Peyer's patch (tissue), 4 donors: ENCODE results near the gene P2RX3. TPM values are rescaled to one million over a fixed set of nuclear protein-coding genes. Genes with fewer than 3 reads are reported as not detected.

ENCODE experiments used
- DNase-seq, 3 donors: peaks; one replicate each; pipeline ENCODE4 v3.0.0-alpha.2; 2017 to 2019
- H3K27ac ChIP-seq, 4 donors: fragments of 200-600 bp; sonication (generic); one replicate each; pipeline ENCODE4 v1.5.1; 2016 to 2019
- H3K27me3 ChIP-seq, 2 donors: fragments of 200-600 bp; sonication (generic); one replicate each; pipeline ENCODE4 v1.5.1; 2019
- H3K36me3 ChIP-seq, 3 donors: fragments of 200-600 bp; sonication (generic); one replicate each; pipeline ENCODE4 v1.5.1; 2016 to 2019
- H3K4me1 ChIP-seq, 4 donors: fragments of 200-600 bp; sonication (generic); one replicate each; pipeline ENCODE4 v1.5.1; 2016 to 2019
- H3K4me3 ChIP-seq, 4 donors: fragments of 200-600 bp; sonication (generic); 1 replicate in 3 of 4; 2 replicates in 1 of 4; pipeline ENCODE4 v1.5.1; 2016 to 2019; ENCODE audit warnings: mild to moderate bottlenecking in 1 of 4
- H3K9me3 ChIP-seq, 4 donors: fragments of 200-600 bp; sonication (generic); one replicate each; pipeline ENCODE4 v1.5.1; 2016 to 2019; ENCODE audit warnings: mild to moderate bottlenecking in 1 of 4
- CTCF ChIP-seq, 6 experiments: fragments of 450-650 bp in 4 of 6; fragments of 200-600 bp in 2 of 6; sonication (generic) in 1 of 6; IDR thresholded peaks; one replicate each; pipeline ENCODE4 v1.5.1; 2017 to 2019; ENCODE audit warnings: antibody characterized with exemption in 6 of 6, mild to moderate bottlenecking in 3 of 6, moderate library complexity in 1 of 6
- POLR2A ChIP-seq, 2 donors: fragments of 450-650 bp; IDR thresholded peaks; one replicate each; pipeline ENCODE4 v1.5.1; 2017; ENCODE audit warnings: antibody characterized with exemption in 2 of 2, mild to moderate bottlenecking in 2 of 2, moderate library complexity in 2 of 2
- total RNA-seq, 4 donors: library from RNA; depleted of rRNA; stranded (reverse); fragments of >200 nt; gene quantifications; one replicate each; pipeline ENCODE4 v1.1.0, GENCODE V29; 2016

The P2RX3 gene
- total RNA-seq, 4 donors from 2014 or later: 0.80 TPM; not detected in 3

- Histone ChIP-seq H3K36me3 (no peaks in the 10 kb centered on the region), H3K4me3 (no peak overlapping the region), H3K27me3 (no peaks in the 10 kb centered on the region), H3K4me1 (no peaks in the 10 kb centered on the region), H3K27ac (no peak overlapping the region), H3K9me3 (no peaks in the 10 kb centered on the region)
- DNase-seq: no peak
- TF ChIP-seq CTCF (IDR thresholded peaks at IDR 0.05): no peak
- no peak for TF ChIP-seq POLR2A (IDR thresholded peaks at IDR 0.05)
Observed at GRCh38 chr11:57376095-57377090, 38.2 kb downstream of the P2RX3 start.

DNA sequence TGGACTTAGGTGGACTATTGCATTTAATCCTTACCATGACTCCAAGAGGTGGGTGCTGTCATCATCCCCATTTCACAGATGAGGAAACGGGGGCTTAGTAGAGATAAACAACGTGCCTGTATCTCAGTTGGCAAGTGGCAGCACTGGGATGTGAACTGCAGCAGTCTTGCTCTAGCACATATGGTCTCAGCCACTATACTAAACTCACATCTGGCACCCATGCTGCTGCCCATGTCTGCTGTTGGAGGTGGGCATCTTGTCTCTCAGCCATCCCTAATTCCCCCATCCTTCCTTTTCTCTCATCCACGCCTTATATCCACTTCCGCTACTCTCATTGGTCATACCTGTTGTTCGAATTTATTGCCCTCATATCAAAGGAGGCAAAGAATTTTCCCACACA, 39.0 kb downstream of the P2RX3 start:
- Histone ChIP-seq H3K4me1 (no peaks in the 10 kb centered on the region), H3K27ac (no peak overlapping the region), H3K27me3 (no peaks in the 10 kb centered on the region), H3K4me3 (no peak overlapping the region), H3K9me3 (no peaks in the 10 kb centered on the region), H3K36me3 (no peaks in the 10 kb centered on the region)
- DNase-seq: no peak
- TF ChIP-seq POLR2A (IDR thresholded peaks at IDR 0.05) (no peak), CTCF (IDR thresholded peaks at IDR 0.05) (no peak)

DNA sequence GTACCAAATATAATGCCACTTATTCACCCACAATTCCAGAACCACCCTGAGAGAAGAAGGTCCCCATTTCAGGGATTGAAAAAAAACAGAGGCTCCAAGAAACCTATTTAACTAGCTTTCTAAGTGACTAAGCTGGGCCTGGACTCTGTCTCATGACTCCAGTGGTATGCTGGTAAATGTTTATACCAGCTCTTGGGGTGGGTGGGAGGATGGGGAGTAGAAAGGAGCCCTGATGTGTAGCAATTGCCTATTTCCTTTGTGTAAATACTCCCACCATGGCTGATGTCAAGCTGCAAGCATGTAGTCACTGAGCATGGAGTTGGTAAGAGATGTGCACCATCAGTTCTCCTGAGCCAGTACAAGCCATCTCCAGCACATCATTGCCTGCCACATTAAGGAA, 40.0 kb downstream of the P2RX3 start:
- no peaks in the 10 kb centered on the region for H3K27me3 ChIP-seq
- no peak for DNase-seq
- no peaks in the 10 kb centered on the region for H3K36me3 ChIP-seq
- H3K9me3 ChIP-seq: no peaks in the 10 kb centered on the region
- TF ChIP-seq POLR2A (IDR thresholded peaks at IDR 0.05): no peak
- TF ChIP-seq CTCF (IDR thresholded peaks at IDR 0.05): no peak
- H3K27ac ChIP-seq: no peak overlapping the region
- H3K4me3 ChIP-seq: no peak overlapping the region
- H3K4me1 ChIP-seq: no peaks in the 10 kb centered on the region

DNA sequence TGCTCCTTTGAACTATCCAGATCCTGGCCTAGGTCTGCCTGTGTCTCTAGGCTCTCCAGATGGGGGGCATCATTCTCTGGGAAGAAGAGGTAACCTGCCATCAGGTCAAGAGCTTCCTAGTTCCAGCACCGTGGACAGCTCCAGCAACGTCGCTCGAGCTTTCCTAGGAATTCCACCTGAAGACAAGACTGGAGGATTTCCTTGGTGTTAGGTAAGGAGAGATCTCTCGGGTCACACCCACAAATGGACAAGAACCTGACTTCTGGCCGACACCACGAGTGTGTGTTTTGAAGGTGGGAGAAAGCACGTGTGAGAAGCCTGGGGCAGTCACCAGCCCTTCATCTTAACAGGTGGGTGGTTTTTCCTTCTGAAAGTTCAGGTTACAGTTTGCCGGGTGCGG, 41.6 kb downstream of the P2RX3 start:
- TF ChIP-seq POLR2A (IDR thresholded peaks at IDR 0.05): no peak
- no peak for TF ChIP-seq CTCF (IDR thresholded peaks at IDR 0.05)
- Histone ChIP-seq H3K4me1 (no peaks in the 10 kb centered on the region), H3K4me3 (no peak overlapping the region), H3K9me3 (no peaks in the 10 kb centered on the region), H3K27ac (no peak overlapping the region), H3K27me3 (no peaks in the 10 kb centered on the region), H3K36me3 (no peaks in the 10 kb centered on the region)
- no peak for DNase-seq

- no peak for TF ChIP-seq CTCF (IDR thresholded peaks at IDR 0.05)
- TF ChIP-seq POLR2A (IDR thresholded peaks at IDR 0.05): no peak
- no peaks in the 10 kb centered on the region for H3K27me3 ChIP-seq
- no peaks in the 10 kb centered on the region for H3K36me3 ChIP-seq
- DNase-seq: no peak
- H3K9me3 ChIP-seq: no peaks in the 10 kb centered on the region
- no peak within 1 kb of the TSS for H3K4me3 ChIP-seq
- no peak within 1 kb of the TSS for H3K27ac ChIP-seq
- H3K4me1 ChIP-seq: no peaks in the 10 kb centered on the region
Observed at GRCh38 chr11:57380975-57381374, 42.8 kb downstream of the P2RX3 start, which contains the start of gene PRG3. Gene PRG3 (minus strand): TSS chr11:57381150. CDS start chr11:57380708, 442 bp downstream.
